GM20431 (cell line): ENCODE results near the gene CDCA4.

Source experiments
- in situ Hi-C: fragments of 300-500 bp; cut with MseI, MboI; formaldehyde crosslinking; loops from one replicate; pipeline ENCODE4 v1.15.0; 2020; ENCODE audit warnings: low sequenced_read_pairs; ENCODE audit not compliant: unreplicated experiment

Gene CDCA4

GRCh38 chr14:104996483-104996882 lies 24.4 kb downstream of the CDCA4 start:
- in situ Hi-C loops = no loop called here

GRCh38 chr14:104996032-104996431 lies 24.9 kb downstream of the CDCA4 start:
- in situ Hi-C loops = no loop called here

- in situ Hi-C loops = no loop called here
Measured at GRCh38 chr14:104994978-104995377, 25.9 kb downstream of the CDCA4 start.

GRCh38 chr14:104993808-104994591 lies 26.9 kb downstream of the CDCA4 start:
- in situ Hi-C loops = no loop called here

- in situ Hi-C loops = no loop called here
Measured at GRCh38 chr14:104993306-104993705, 27.6 kb downstream of the CDCA4 start.

GRCh38 chr14:104992501-104992900 lies 28.4 kb downstream of the CDCA4 start:
- in situ Hi-C loops = no loop called here

GRCh38 chr14:104991896-104992230 lies 29.0 kb downstream of the CDCA4 start:
- in situ Hi-C loops = no loop called here

GRCh38 chr14:104989951-104990303 lies 31.0 kb downstream of the CDCA4 start:
- in situ Hi-C loops = no loop called here

- in situ Hi-C loops = no loop called here
Measured at GRCh38 chr14:104989236-104989950, 31.5 kb downstream of the CDCA4 start.

GRCh38 chr14:104986487-104987164 lies 34.3 kb downstream of the CDCA4 start:
- in situ Hi-C loops = no loop called here

GRCh38 chr14:104985675-104986486 lies 35.0 kb downstream of the CDCA4 start, which contains the start of gene CLBA1:
Gene CLBA1 (plus strand): TSS chr14:104985788. CDS start chr14:104986432, 644 bp downstream.
- in situ Hi-C loops = no loop called here

- in situ Hi-C loops = no loop called here
Measured at GRCh38 chr14:104984056-104984894, 36.6 kb downstream of the CDCA4 start.

GRCh38 chr14:104983231-104983721 lies 37.6 kb downstream of the CDCA4 start:
- in situ Hi-C loops = no loop called here

- in situ Hi-C loops = no loop called here
Measured at GRCh38 chr14:104982548-104983230, 38.2 kb downstream of the CDCA4 start.

- in situ Hi-C loops = no loop called here
Measured at GRCh38 chr14:104981699-104982541, 39.0 kb downstream of the CDCA4 start.

- in situ Hi-C loops = no loop called here
Measured at GRCh38 chr14:104980611-104981531, 40.0 kb downstream of the CDCA4 start.
